ENCODE measurements around the gene UFD1. TPM values are rescaled to one million over a fixed set of nuclear protein-coding genes. Genes with fewer than 3 reads are reported as not detected.

Gene UFD1
- total and polyA plus RNA-seq, 9 of the 15 experiments (the other 6 are each of a cell fraction or from before 2014, with no cell fraction given): 238 to 645 (median 363) TPM

GRCh38 chr22:19478045-19478900 is 720 bp downstream of the UFD1 start (continued):
- TF ChIP-seq, protein P1, sequence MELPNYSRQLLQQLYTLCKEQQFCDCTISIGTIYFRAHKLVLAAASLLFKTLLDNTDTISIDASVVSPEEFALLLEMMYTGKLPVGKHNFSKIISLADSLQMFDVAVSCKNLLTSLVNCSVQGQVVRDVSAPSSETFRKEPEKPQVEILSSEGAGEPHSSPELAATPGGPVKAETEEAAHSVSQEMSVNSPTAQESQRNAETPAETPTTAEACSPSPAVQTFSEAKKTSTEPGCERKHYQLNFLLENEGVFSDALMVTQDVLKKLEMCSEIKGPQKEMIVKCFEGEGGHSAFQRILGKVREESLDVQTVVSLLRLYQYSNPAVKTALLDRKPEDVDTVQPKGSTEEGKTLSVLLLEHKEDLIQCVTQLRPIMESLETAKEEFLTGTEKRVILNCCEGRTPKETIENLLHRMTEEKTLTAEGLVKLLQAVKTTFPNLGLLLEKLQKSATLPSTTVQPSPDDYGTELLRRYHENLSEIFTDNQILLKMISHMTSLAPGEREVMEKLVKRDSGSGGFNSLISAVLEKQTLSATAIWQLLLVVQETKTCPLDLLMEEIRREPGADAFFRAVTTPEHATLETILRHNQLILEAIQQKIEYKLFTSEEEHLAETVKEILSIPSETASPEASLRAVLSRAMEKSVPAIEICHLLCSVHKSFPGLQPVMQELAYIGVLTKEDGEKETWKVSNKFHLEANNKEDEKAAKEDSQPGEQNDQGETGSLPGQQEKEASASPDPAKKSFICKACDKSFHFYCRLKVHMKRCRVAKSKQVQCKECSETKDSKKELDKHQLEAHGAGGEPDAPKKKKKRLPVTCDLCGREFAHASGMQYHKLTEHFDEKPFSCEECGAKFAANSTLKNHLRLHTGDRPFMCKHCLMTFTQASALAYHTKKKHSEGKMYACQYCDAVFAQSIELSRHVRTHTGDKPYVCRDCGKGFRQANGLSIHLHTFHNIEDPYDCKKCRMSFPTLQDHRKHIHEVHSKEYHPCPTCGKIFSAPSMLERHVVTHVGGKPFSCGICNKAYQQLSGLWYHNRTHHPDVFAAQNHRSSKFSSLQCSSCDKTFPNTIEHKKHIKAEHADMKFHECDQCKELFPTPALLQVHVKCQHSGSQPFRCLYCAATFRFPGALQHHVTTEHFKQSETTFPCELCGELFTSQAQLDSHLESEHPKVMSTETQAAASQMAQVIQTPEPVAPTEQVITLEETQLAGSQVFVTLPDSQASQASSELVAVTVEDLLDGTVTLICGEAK (IDR thresholded peaks at IDR 0.05): no peak
- TF ChIP-seq, protein P1 (CRISPR knock-in tag; IDR thresholded peaks at IDR 0.05): no peak
- 0 out of 2 replicates have a peak, but pooled peaks have one; percentile 8 for TF ChIP-seq PYGO2 (tag; IDR thresholded peaks at IDR 0.05)
- TF ChIP-seq, protein P2, sequence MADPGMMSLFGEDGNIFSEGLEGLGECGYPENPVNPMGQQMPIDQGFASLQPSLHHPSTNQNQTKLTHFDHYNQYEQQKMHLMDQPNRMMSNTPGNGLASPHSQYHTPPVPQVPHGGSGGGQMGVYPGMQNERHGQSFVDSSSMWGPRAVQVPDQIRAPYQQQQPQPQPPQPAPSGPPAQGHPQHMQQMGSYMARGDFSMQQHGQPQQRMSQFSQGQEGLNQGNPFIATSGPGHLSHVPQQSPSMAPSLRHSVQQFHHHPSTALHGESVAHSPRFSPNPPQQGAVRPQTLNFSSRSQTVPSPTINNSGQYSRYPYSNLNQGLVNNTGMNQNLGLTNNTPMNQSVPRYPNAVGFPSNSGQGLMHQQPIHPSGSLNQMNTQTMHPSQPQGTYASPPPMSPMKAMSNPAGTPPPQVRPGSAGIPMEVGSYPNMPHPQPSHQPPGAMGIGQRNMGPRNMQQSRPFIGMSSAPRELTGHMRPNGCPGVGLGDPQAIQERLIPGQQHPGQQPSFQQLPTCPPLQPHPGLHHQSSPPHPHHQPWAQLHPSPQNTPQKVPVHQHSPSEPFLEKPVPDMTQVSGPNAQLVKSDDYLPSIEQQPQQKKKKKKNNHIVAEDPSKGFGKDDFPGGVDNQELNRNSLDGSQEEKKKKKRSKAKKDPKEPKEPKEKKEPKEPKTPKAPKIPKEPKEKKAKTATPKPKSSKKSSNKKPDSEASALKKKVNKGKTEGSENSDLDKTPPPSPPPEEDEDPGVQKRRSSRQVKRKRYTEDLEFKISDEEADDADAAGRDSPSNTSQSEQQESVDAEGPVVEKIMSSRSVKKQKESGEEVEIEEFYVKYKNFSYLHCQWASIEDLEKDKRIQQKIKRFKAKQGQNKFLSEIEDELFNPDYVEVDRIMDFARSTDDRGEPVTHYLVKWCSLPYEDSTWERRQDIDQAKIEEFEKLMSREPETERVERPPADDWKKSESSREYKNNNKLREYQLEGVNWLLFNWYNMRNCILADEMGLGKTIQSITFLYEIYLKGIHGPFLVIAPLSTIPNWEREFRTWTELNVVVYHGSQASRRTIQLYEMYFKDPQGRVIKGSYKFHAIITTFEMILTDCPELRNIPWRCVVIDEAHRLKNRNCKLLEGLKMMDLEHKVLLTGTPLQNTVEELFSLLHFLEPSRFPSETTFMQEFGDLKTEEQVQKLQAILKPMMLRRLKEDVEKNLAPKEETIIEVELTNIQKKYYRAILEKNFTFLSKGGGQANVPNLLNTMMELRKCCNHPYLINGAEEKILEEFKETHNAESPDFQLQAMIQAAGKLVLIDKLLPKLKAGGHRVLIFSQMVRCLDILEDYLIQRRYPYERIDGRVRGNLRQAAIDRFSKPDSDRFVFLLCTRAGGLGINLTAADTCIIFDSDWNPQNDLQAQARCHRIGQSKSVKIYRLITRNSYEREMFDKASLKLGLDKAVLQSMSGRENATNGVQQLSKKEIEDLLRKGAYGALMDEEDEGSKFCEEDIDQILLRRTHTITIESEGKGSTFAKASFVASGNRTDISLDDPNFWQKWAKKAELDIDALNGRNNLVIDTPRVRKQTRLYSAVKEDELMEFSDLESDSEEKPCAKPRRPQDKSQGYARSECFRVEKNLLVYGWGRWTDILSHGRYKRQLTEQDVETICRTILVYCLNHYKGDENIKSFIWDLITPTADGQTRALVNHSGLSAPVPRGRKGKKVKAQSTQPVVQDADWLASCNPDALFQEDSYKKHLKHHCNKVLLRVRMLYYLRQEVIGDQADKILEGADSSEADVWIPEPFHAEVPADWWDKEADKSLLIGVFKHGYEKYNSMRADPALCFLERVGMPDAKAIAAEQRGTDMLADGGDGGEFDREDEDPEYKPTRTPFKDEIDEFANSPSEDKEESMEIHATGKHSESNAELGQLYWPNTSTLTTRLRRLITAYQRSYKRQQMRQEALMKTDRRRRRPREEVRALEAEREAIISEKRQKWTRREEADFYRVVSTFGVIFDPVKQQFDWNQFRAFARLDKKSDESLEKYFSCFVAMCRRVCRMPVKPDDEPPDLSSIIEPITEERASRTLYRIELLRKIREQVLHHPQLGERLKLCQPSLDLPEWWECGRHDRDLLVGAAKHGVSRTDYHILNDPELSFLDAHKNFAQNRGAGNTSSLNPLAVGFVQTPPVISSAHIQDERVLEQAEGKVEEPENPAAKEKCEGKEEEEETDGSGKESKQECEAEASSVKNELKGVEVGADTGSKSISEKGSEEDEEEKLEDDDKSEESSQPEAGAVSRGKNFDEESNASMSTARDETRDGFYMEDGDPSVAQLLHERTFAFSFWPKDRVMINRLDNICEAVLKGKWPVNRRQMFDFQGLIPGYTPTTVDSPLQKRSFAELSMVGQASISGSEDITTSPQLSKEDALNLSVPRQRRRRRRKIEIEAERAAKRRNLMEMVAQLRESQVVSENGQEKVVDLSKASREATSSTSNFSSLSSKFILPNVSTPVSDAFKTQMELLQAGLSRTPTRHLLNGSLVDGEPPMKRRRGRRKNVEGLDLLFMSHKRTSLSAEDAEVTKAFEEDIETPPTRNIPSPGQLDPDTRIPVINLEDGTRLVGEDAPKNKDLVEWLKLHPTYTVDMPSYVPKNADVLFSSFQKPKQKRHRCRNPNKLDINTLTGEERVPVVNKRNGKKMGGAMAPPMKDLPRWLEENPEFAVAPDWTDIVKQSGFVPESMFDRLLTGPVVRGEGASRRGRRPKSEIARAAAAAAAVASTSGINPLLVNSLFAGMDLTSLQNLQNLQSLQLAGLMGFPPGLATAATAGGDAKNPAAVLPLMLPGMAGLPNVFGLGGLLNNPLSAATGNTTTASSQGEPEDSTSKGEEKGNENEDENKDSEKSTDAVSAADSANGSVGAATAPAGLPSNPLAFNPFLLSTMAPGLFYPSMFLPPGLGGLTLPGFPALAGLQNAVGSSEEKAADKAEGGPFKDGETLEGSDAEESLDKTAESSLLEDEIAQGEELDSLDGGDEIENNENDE (IDR thresholded peaks at IDR 0.05; ENCODE audit: low read depth, low read length): peak; percentile 5
- no peak for TF ChIP-seq SAFB (IDR thresholded peaks at IDR 0.05; ENCODE audit: borderline replicate concordance, low read depth, low read length)
